ENCODE results near the gene CLDN1.

DNA sequence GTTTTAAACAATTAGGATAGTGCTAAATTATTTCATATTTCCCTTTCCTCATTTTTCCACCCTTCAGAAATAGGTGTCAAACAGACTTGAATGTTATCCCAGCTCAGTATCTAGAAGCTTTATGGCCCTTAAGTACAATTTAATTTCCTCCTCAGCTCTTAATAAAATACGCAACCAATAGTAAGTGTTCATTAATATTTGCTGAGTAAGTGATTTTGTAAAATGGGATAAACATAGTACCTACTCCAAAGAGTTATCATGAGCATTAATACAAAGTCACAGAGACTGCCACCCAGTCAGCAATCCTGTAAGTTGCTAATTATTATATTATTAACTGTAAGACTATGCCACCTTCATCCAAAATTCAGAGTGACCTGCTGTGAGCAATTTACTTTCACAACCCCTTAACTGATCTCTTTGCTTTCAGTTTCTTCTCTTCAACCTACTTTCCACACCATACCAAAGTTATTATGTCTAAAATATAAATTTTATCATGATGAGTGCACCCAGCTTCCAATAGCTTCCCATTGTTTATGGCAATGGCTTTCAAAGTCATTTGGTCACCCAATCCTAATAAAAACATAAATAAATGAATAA lies 30.7 kb upstream of the CLDN1 start:
- TF ChIP-seq, protein P1, sequence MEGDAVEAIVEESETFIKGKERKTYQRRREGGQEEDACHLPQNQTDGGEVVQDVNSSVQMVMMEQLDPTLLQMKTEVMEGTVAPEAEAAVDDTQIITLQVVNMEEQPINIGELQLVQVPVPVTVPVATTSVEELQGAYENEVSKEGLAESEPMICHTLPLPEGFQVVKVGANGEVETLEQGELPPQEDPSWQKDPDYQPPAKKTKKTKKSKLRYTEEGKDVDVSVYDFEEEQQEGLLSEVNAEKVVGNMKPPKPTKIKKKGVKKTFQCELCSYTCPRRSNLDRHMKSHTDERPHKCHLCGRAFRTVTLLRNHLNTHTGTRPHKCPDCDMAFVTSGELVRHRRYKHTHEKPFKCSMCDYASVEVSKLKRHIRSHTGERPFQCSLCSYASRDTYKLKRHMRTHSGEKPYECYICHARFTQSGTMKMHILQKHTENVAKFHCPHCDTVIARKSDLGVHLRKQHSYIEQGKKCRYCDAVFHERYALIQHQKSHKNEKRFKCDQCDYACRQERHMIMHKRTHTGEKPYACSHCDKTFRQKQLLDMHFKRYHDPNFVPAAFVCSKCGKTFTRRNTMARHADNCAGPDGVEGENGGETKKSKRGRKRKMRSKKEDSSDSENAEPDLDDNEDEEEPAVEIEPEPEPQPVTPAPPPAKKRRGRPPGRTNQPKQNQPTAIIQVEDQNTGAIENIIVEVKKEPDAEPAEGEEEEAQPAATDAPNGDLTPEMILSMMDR (IDR thresholded peaks at IDR 0.05; ENCODE audit: control extremely low read depth in 1 of 3, insufficient read depth in 1 of 3, low read depth in 1 of 3, low read length in 3 of 3), result no peak
- TF ChIP-seq POLR2A (IDR thresholded peaks at IDR 0.05; ENCODE audit: control extremely low read depth in 1 of 2, low read depth in 2 of 2, low read length in 2 of 2) (no peak), EZH2 (IDR thresholded peaks at IDR 0.05; ENCODE audit: low read depth, low read length, severe bottlenecking) (no peak), SRF (IDR thresholded peaks at IDR 0.05; ENCODE audit: low read depth, low read length) (no peak), RAD21 (IDR thresholded peaks at IDR 0.05 in 1 of 2, conservative IDR thresholded peaks at IDR 0.05 in 1 of 2; ENCODE audit: low read depth in 2 of 2, low read length in 2 of 2) (no peak), TAF1 (IDR thresholded peaks at IDR 0.05; ENCODE audit: low read depth, low read length) (no peak), GTF2F1 (IDR thresholded peaks at IDR 0.05; ENCODE audit: borderline replicate concordance, low read depth, low read length) (no peak), CHD2 (IDR thresholded peaks at IDR 0.05; ENCODE audit: low read length) (no peak), JUN (IDR thresholded peaks at IDR 0.05; ENCODE audit: low read depth, low read length) (no peak), RFX5 (IDR thresholded peaks at IDR 0.05; ENCODE audit: borderline replicate concordance, low read depth, low read length) (no peak), NANOG (IDR thresholded peaks at IDR 0.05; ENCODE audit: insufficient read depth, low read depth, low read length, poor library complexity, severe bottlenecking) (no peak), POLR2AphosphoS5 (IDR thresholded peaks at IDR 0.05; ENCODE audit: low read depth, low read length) (no peak)
- TF ChIP-seq, protein P2, sequence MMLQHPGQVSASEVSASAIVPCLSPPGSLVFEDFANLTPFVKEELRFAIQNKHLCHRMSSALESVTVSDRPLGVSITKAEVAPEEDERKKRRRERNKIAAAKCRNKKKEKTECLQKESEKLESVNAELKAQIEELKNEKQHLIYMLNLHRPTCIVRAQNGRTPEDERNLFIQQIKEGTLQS (IDR thresholded peaks at IDR 0.05; ENCODE audit: insufficient read depth, low read depth, low read length), result no peak

Measured in H1 (cell line).